MCF 10A (cell line): Measurements from ENCODE around the gene IGHMBP2. TPM values are rescaled to one million over a fixed set of nuclear protein-coding genes. Genes with fewer than 3 reads are reported as not detected.

Experiments used
- BruUV-seq: library from RNA; stranded (reverse); fragments of 400-500 nt; replicated peaks from 2 replicates; lab custom pipeline; 2021; lab: Mats Ljungman, UMichigan
- CTCF ChIA-PET: fragments of 300-600 bp; sonication (Branson Sonifier 250); formaldehyde crosslinking; extraction: SDS; loops from one replicate; lab custom pipeline; 2021; ENCODE audit warnings: antibody characterized with exemption, inconsistent platforms; lab: Yijun Ruan, JAX
- POLR2A ChIA-PET: fragments of 300-600, 350-650 bp; sonication (Branson Sonifier 250); formaldehyde crosslinking; extraction: SDS; loops from one replicate; lab custom pipeline; 2020; ENCODE audit warnings: antibody characterized with exemption, inconsistent platforms; lab: Yijun Ruan, JAX
- DNase-seq: peaks from one replicate; pipeline ENCODE4 v3.0.0-alpha.2; 2018; ENCODE audit not compliant: unreplicated experiment
- H3K27ac Mint-ChIP-seq: one replicate; pipeline ENCODE4 v1.8.0; 2022; ENCODE audit warnings: mild to moderate bottlenecking, low read depth, mixed read lengths; ENCODE audit not compliant: unreplicated experiment
- H3K27me3 Mint-ChIP-seq: one replicate; pipeline ENCODE4 v1.8.0; 2022; ENCODE audit warnings: mixed read lengths; ENCODE audit not compliant: insufficient read depth, unreplicated experiment
- H3K36me3 Mint-ChIP-seq: one replicate; pipeline ENCODE4 v1.8.0; 2022; ENCODE audit warnings: mild to moderate bottlenecking, moderate library complexity, mixed read lengths; ENCODE audit not compliant: insufficient read depth, unreplicated experiment
- H3K4me1 Mint-ChIP-seq: one replicate; pipeline ENCODE4 v1.8.0; 2022; ENCODE audit warnings: mixed read lengths; ENCODE audit not compliant: insufficient read depth, unreplicated experiment
- H3K4me3 Mint-ChIP-seq: one replicate; pipeline ENCODE4 v1.8.0; 2022; ENCODE audit warnings: mild to moderate bottlenecking, moderate library complexity, mixed read lengths; ENCODE audit not compliant: unreplicated experiment
- H3K9me3 Mint-ChIP-seq: one replicate; pipeline ENCODE4 v1.8.0; 2022; ENCODE audit warnings: mixed read lengths; ENCODE audit not compliant: unreplicated experiment
- CTCF ChIP-seq: fragments of 200-600 bp; IDR thresholded peaks from one replicate; pipeline ENCODE4 v1.8.0; 2022; ENCODE audit warnings: antibody characterized with exemption, mild to moderate bottlenecking; ENCODE audit not compliant: unreplicated experiment
- intact Hi-C: fragments of 100-400 bp; cut with micrococcal nuclease; formaldehyde crosslinking; loops from 2 replicates; pipeline ENCODE4 v1.14.1; 2022
- total RNA-seq: library from RNA; stranded (reverse); gene quantifications from 2 replicates; pipeline ENCODE4 v1.2.3, GENCODE V29; 2022

The IGHMBP2 gene
- total RNA-seq, 1 experiment from 2014 or later = 19.8 TPM

- Mint-ChIP-seq H3K36me3 (peaks cover 57% of the 10 kb centered on the region), H3K9me3 (peaks cover under 1% of the 10 kb centered on the region), H3K4me1 (no peaks in the 10 kb centered on the region), H3K27me3 (no peaks in the 10 kb centered on the region), H3K27ac (peak overlapping the region; percentile 70), H3K4me3 (no peak overlapping the region)
- intact Hi-C loops = no loop called here
- no TSS peak for BruUV-seq
- ChIA-PET POLR2A (interaction anchor here (0.7 kb wide), 1 partner anchor 15 kb away, joined by 3 read pairs; no protein-coding TSS in a partner anchor), CTCF (no interaction called here)
- TF ChIP-seq CTCF = no peak
- DNase-seq = no peak
Measured at GRCh38 chr11:68930991-68931855, 27.5 kb downstream of the IGHMBP2 start.

- Mint-ChIP-seq H3K27me3 (no peaks in the 10 kb centered on the region), H3K4me1 (no peaks in the 10 kb centered on the region), H3K36me3 (peaks cover 51% of the 10 kb centered on the region), H3K27ac (no peak overlapping the region), H3K4me3 (no peak overlapping the region), H3K9me3 (no peaks in the 10 kb centered on the region)
- TF ChIP-seq CTCF = no peak
- intact Hi-C loops = no loop called here
- ChIA-PET POLR2A (no interaction called here), CTCF (no interaction called here)
- DNase-seq = no peak
- BruUV-seq = no TSS peak
Measured at GRCh38 chr11:68931911-68932310, 28.2 kb downstream of the IGHMBP2 start.

- peaks cover 51% of the 10 kb centered on the region for H3K36me3 Mint-ChIP-seq
- H3K9me3 Mint-ChIP-seq = no peaks in the 10 kb centered on the region
- POLR2A ChIA-PET = no interaction called here
- no peak for DNase-seq
- no peaks in the 10 kb centered on the region for H3K4me1 Mint-ChIP-seq
- CTCF ChIA-PET = interaction anchor here (0.7 kb wide), 1 partner anchor 83 kb away, joined by 5 read pairs; no protein-coding TSS in a partner anchor
- H3K27ac Mint-ChIP-seq = no peak overlapping the region
- intact Hi-C loops = no loop called here
- H3K4me3 Mint-ChIP-seq = no peak overlapping the region
- no TSS peak for BruUV-seq
- no peaks in the 10 kb centered on the region for H3K27me3 Mint-ChIP-seq
- no peak for TF ChIP-seq CTCF
Measured at GRCh38 chr11:68932358-68932757, 28.7 kb downstream of the IGHMBP2 start.

GRCh38 chr11:68932933-68933577, 29.4 kb downstream of the IGHMBP2 start:
- no peak for TF ChIP-seq CTCF
- H3K4me1 Mint-ChIP-seq = no peaks in the 10 kb centered on the region
- H3K27ac Mint-ChIP-seq = no peak overlapping the region
- no peak for DNase-seq
- CTCF ChIA-PET = interaction anchor here (0.7 kb wide), 1 partner anchor 82 kb away, joined by 5 read pairs; no protein-coding TSS in a partner anchor
- no TSS peak for BruUV-seq
- no peaks in the 10 kb centered on the region for H3K27me3 Mint-ChIP-seq
- no peak overlapping the region for H3K4me3 Mint-ChIP-seq
- POLR2A ChIA-PET = interaction anchor here (0.6 to 0.7 kb wide), 2 partner anchors 8 to 113 kb away, joined by 3 read pairs; no protein-coding TSS in a partner anchor
- H3K36me3 Mint-ChIP-seq = peaks cover 47% of the 10 kb centered on the region
- no peaks in the 10 kb centered on the region for H3K9me3 Mint-ChIP-seq
- intact Hi-C loops = no loop called here
